DMS79 treated with DMSO at 0.1 percent for 48 hours (cell line): ENCODE results near the gene RPS6KB2.

Experiments
- DNase-seq: peaks from one replicate; lab custom pipeline; 2025; lab: John Stamatoyannopoulos, UW

RPS6KB2 gene

GRCh38 chr11:67428052-67429001 lies at the start of gene RPS6KB2:
RPS6KB2 (plus strand) TSS chr11:67428494; CDS start chr11:67428546, 52 bp downstream.
- peak; percentile 93 for DNase-seq

GRCh38 chr11:67378544-67378943 lies 49.8 kb upstream of the RPS6KB2 start:
- no peak for DNase-seq

GRCh38 chr11:67379061-67380058 lies 48.9 kb upstream of the RPS6KB2 start:
- DNase-seq: no peak

GRCh38 chr11:67381244-67381972 lies 46.9 kb upstream of the RPS6KB2 start:
- no peak for DNase-seq

- peak; percentile 65 for DNase-seq
Observed at GRCh38 chr11:67382276-67383136, 45.8 kb upstream of the RPS6KB2 start.

GRCh38 chr11:67384851-67385366 lies 43.4 kb upstream of the RPS6KB2 start:
- DNase-seq: peak; percentile 53

GRCh38 chr11:67387069-67387468 lies 41.2 kb upstream of the RPS6KB2 start:
- no peak for DNase-seq

GRCh38 chr11:67387518-67387917 lies 40.8 kb upstream of the RPS6KB2 start:
- no peak for DNase-seq

- DNase-seq: no peak
Observed at GRCh38 chr11:67389477-67389876, 38.8 kb upstream of the RPS6KB2 start.

- DNase-seq: no peak
Observed at GRCh38 chr11:67390947-67391303, 37.4 kb upstream of the RPS6KB2 start.

GRCh38 chr11:67391304-67392182 lies 36.8 kb upstream of the RPS6KB2 start, which contains the start of gene RAD9A:
RAD9A (plus strand) TSS chr11:67391986; CDS start chr11:67392045, 59 bp downstream.
- peak; percentile 83 for DNase-seq

GRCh38 chr11:67392183-67392715 lies 36.0 kb upstream of the RPS6KB2 start:
- no peak for DNase-seq

GRCh38 chr11:67393437-67393836 lies 34.9 kb upstream of the RPS6KB2 start:
- no peak for DNase-seq

- DNase-seq: no peak
Observed at GRCh38 chr11:67393990-67394389, 34.3 kb upstream of the RPS6KB2 start.

- DNase-seq: no peak
Observed at GRCh38 chr11:67395555-67396258, 32.6 kb upstream of the RPS6KB2 start.

- no peak for DNase-seq
Observed at GRCh38 chr11:67396259-67396581, 32.1 kb upstream of the RPS6KB2 start.

- DNase-seq: no peak
Observed at GRCh38 chr11:67396587-67397389, 31.5 kb upstream of the RPS6KB2 start.

GRCh38 chr11:67397536-67397935 lies 30.8 kb upstream of the RPS6KB2 start:
- DNase-seq: no peak
